Measurements from ENCODE around the gene NEK1. TPM values are rescaled to one million over a fixed set of nuclear protein-coding genes. Genes with fewer than 3 reads are reported as not detected.

The NEK1 gene
- total and polyA plus RNA-seq, 2 of the 4 experiments (the other 2 are of a cell fraction): 3.3 to 3.9 TPM

- H2BK20ac ChIP-seq (ENCODE audit: low read depth, low read length): no peak overlapping the region
- ATAC-seq (ENCODE audit: low read depth) (no peak), DNase-seq (no peak)
- H2AK5ac ChIP-seq (ENCODE audit: low read depth, low read length): no peak overlapping the region
- no TSS peak for BruUV-seq (replicated peaks)
- H3K36me3 ChIP-seq (ENCODE audit: control insufficient read depth, insufficient read depth, low read length): peaks cover 2% of the 10 kb centered on the region; the same call in 1 of the 2 replicates
- H3K9me1 ChIP-seq (ENCODE audit: insufficient read depth, low read length): peaks cover 10% of the 10 kb centered on the region
- TF ChIP-seq BHLHE40 (IDR thresholded peaks at IDR 0.05; ENCODE audit: low read depth, low read length): no peak
- no peak for TF ChIP-seq SMC3 (IDR thresholded peaks at IDR 0.05; ENCODE audit: low read depth, low read length)
- TF ChIP-seq NFE2L2 (IDR thresholded peaks at IDR 0.05; ENCODE audit: low read depth, low read length): no peak
- no peak for TF ChIP-seq RFX5 (IDR thresholded peaks at IDR 0.05; ENCODE audit: low read depth, low read length)
- TF ChIP-seq MAFK (IDR thresholded peaks at IDR 0.05; ENCODE audit: low read depth, low read length): no peak
- no peak for TF ChIP-seq USF2 (IDR thresholded peaks at IDR 0.05; ENCODE audit: low read depth, low read length)
- no peaks in the 10 kb centered on the region for H3K27me3 ChIP-seq (ENCODE audit: control insufficient read depth, insufficient read depth, low read length)
- intact Hi-C loops (cut with micrococcal nuclease) (loop anchor here (5.0 kb wide), 1 partner anchor 482 kb away; no protein-coding TSS in a partner anchor), dilution Hi-C loops (cut with HindIII; ENCODE audit: low sequenced_read_pairs, unreplicated experiment) (no loop called here), in situ Hi-C loops (cut with MboI; ENCODE audit: low sequenced_read_pairs) (loop anchor here (5.0 to 25.0 kb wide), 4 partner anchors 225 to 1302 kb away; partner anchors contain the start of gene CBR4)
- H3K14ac ChIP-seq (replicated peaks; ENCODE audit: low read depth, low read length): no peak overlapping the region
- H4K8ac ChIP-seq (ENCODE audit: low read depth in 2 of 2, low read length in 2 of 2): no peak overlapping the region
- H3K79me1 ChIP-seq (ENCODE audit: low read depth in 1 of 2, low read length in 2 of 2): peaks cover 0 to 3% of the 10 kb centered on the region in 2 experiments; a peak in 1 of 4 replicates
- H3K4ac ChIP-seq (ENCODE audit: low read depth, low read length): no peak overlapping the region
- no peaks in the 10 kb centered on the region for H3K9me3 ChIP-seq (ENCODE audit: control insufficient read depth, insufficient read depth, low read length)
- H3K4me1 ChIP-seq (ENCODE audit: control insufficient read depth, insufficient read depth, low read length): peaks cover 3% of the 10 kb centered on the region
- no peak overlapping the region for H3K27ac ChIP-seq (ENCODE audit: insufficient read depth, low read length)
- no peaks in the 10 kb centered on the region for H4K20me1 ChIP-seq (ENCODE audit: insufficient read depth, low read length)
- no peak overlapping the region for H3K18ac ChIP-seq (ENCODE audit: low read depth, low read length)
- H2BK15ac ChIP-seq (ENCODE audit: low read depth, low read length): no peak overlapping the region
- H3K23ac ChIP-seq (ENCODE audit: low read depth, low read length): no peak overlapping the region
- no peak overlapping the region for H4K5ac ChIP-seq (ENCODE audit: low read depth, low read length)
- H2BK120ac ChIP-seq (ENCODE audit: low read depth, low read length): no peak overlapping the region
- H3K4me2 ChIP-seq (ENCODE audit: low read depth, low read length): no peak overlapping the region
- POLR2A ChIA-PET (ENCODE audit: unreplicated experiment): no interaction called here
- H2BK5ac ChIP-seq (ENCODE audit: low read depth, low read length, poor library complexity, severe bottlenecking): no peak overlapping the region
- no peak overlapping the region for H2AFZ ChIP-seq (replicated peaks; ENCODE audit: low read length, poor library complexity)
- H4K91ac ChIP-seq (ENCODE audit: insufficient read depth, low read depth, low read length): no peak overlapping the region
- H3K9ac ChIP-seq (ENCODE audit: low read depth, low read length): no peak overlapping the region
- no peak overlapping the region for H3K56ac ChIP-seq (ENCODE audit: extremely low read depth, insufficient read depth, low read length)
- CTCF ChIA-PET: interaction anchor here (1.0 kb wide), 1 partner anchor 565 kb away, joined by 4 read pairs; no protein-coding TSS in a partner anchor
- no peak overlapping the region for H3K4me3 ChIP-seq (ENCODE audit: insufficient read depth, low read depth, low read length)
- H2AK9ac ChIP-seq (replicated peaks; ENCODE audit: low read depth, low read length, poor library complexity): peak overlapping the region; percentile 26
Measured at GRCh38 chr4:169489306-169489705, 123.1 kb downstream of the NEK1 start.

Measured in IMR-90 (cell line).